ENCODE results near the gene CMTR1.
A peak's percentile ranks its signal among the peaks of the same experiment; 100 is the strongest.

The CMTR1 gene

GRCh38 chr6:37480118-37480736 lies 47.2 kb downstream of the CMTR1 start:
- DNase-seq: no peak

DNA sequence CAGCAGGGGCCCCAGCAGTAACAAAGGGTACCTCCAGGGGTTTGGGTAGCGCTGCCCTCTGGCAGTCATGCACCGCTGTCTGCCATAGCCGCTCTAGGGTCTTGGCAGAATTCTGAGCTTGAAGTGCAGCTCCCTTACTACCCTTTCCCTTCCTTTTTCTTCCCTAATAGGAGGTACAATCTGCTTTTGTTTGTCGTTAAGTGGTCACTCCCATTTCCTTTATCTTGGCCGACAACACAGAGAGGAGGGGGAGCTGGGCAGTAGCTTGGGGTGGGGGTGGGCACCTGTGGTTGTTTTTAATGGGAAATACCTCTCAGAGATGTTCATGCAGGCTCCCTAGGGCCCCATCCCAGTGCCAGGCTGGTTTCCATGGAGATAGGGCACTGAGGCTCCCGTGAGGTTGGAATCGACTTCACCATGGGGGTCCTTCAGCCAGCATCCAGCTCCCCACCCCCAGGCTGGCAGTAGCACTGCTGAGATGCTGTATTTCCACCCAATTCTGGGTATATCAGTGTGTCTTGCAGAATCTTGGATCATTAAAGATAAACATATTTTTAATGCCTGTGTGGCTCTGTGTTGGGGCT lies 48.0 kb downstream of the CMTR1 start:
- DNase-seq: no peak

- DNase-seq: no peak
Observed at GRCh38 chr6:37481711-37482605, 48.9 kb downstream of the CMTR1 start.

- no peak for DNase-seq
Observed at GRCh38 chr6:37482606-37483251, 49.7 kb downstream of the CMTR1 start.

DNA sequence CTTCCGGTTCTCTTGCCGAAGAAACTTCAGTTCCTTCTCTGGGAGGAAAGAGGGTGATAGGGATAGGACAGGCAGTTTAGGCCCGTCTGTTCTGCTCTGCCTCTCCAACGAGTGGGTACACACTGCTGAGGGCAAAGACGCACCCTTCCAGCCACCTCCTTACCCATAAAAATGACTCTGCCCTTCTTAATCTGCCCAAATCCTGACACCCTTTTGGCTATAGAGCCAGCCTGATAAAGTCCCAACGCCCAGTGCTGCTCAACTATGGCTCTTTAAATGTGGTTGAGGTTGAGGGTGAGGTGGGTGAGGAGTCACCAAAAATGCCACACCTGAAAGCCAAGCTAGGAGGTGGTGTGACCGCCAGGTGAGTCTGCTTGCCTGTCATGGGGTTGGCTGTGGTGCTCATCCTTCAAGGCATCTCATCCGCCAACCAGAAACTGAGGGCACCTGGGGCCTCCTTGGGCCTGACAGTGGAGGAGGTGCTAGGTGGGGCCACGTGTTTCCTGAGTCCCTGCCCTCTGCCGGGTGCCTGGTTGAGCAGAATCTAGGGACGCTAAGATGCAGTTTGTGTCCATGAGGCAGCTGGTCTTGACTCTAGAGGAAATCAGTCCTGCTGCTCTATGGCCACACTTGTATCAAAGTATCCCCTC lies 50.4 kb downstream of the CMTR1 start:
- DNase-seq: no peak

DNA sequence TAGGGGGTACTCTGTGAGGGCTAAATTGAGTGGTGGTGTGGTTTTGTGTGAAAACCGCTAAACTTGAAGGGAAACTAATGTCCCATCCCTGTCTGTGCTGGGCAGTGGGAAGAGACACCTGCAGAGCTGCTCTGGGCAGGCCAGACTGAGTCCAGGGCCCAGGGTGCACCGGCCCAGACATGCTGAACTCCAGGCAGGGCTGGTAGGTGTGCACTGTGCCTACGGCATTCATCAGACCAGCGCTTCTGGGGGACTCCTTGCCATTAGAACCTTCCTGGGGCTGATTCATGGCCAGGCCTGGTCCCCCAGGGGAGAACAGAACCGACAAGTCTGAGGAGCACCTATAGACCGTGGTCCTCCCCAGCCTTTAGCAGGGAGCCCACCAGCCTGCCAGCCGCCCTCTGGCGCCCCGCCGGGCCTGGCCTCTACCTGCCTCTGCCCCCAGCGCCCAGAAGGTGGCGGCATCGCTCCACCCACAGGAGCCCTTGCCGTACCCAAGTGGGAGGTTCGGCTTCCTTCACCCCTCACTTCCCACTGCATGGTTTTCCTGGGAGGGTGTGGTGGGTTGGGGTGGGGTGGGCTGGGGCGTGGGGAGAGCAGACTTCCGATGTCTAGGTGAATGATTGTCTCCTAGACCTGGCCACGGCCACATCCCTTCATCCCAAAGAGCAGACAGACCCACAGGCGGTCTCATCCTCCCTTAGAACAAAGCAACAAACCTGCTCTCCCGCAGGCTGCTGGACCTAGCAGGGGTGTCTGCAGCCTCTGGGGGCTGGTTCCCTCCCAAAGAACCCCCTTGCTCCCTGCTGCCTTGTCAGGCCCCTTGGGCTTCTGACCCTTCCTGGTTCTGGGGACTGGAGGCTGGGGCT lies 51.1 kb downstream of the CMTR1 start:
- DNase-seq: no peak

- DNase-seq: no peak
Observed at GRCh38 chr6:37484786-37485170, 51.8 kb downstream of the CMTR1 start.

GRCh38 chr6:37485291-37485702 lies 52.3 kb downstream of the CMTR1 start:
- DNase-seq: no peak

DNA sequence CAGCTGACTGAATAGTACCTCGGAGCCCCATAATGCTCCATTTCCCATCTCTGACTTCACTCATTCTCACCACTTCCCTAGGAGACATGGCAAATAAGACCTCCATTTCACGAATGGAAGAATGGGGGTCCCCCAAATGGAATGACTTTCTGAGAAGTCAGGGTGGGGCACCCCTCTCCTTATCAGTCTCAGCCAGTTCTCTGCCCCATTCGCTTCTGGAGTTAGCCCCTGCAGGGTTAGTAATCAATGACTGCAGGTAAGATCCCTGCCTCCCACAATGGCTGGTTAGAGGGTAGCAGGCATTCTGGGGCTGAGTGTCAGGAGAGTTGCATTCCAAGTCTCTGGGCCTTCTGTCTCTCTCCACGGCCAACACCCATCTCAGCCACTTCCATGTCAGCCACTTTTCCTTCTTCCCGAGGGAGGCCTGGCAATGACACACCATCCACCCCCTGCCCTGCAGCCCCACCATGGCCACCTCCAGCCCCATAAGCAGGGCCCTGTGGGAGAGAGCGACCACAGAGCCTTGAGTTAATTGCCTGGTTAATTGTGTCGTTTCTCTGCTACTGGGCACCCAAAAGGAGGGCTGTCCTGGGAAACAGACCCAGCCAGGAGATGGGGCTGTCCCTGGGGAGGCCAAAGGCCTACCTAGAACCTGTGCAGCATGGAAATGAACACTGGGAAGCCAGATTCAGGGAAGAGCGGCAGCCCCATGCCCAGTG lies 53.3 kb downstream of the CMTR1 start:
- no peak for DNase-seq

DNA sequence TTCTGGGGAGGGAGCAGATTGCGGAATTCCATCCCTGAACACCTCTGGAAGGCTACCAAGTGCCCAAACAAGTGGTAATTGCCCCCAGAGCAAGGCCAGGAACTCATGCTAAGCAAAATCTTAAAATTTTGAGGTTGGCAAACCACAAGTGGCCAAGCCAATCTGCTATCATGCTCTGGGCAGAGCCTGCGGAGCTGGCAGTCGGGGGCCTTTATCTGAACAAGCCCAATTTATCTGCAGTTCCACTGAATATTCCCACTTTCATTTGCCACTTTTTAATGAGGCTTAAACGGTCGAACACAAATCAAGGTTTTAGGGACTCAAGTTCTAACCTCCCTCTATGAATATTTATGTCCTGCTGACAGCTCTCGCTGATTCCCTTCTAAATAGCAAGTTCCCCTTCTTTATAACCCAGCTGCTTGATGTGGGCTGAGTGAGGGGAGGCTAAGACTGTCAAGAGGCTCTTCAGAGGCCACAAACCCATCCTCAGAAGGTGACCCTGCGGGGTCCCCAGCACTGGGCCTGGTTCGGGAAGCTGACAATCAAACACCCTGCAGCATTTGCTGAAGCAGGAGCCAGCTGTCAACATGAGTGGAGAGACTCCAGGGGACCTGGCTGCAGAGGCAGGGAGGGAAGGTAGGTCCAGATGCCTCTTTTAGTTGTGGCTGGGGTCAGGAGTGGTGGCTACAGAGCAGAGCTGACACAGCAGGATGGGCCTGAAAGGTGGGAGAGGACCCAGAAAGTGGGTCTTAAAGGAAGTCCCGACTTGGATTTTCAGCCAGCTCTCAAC lies 54.8 kb downstream of the CMTR1 start:
- peak; percentile 43 for DNase-seq

GRCh38 chr6:37488476-37488875 lies 55.5 kb downstream of the CMTR1 start:
- DNase-seq: no peak

GRCh38 chr6:37489697-37490336 lies 56.8 kb downstream of the CMTR1 start:
- no peak for DNase-seq

DNA sequence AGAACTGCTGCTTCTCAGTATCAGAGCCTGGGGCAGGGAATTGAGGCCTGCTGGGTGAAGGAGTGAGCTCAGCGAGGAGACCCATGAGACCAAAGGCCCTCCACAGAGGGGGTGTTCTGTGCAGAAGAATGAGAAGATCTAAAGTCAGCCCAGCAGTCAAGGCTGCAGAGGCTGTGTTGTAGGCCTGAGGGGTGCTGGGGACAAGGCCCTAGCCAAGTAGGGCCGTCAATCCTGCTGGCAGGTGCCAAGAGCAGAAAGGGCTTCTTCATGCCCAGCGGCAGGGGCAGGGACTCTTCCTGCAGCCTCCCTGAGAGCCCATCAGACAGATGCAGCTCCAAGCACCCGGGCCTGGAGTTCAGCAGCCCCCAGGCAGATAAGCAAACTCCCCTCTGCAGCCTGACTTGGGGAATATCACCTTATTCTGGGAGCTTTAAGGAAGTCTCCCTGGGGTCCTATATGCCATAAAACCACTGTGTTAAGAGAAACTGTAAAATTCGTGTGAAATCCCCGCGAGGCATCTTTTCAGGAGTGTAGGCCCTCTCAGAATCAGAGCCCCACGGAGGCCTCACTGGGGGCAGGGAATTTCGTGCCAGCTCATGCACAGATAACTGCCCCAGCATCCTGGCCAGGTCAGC lies 57.6 kb downstream of the CMTR1 start:
- DNase-seq: no peak

GRCh38 chr6:37491171-37491829 lies 58.3 kb downstream of the CMTR1 start:
- no peak for DNase-seq

- no peak for DNase-seq
Observed at GRCh38 chr6:37491830-37492208, 58.8 kb downstream of the CMTR1 start.

DNA sequence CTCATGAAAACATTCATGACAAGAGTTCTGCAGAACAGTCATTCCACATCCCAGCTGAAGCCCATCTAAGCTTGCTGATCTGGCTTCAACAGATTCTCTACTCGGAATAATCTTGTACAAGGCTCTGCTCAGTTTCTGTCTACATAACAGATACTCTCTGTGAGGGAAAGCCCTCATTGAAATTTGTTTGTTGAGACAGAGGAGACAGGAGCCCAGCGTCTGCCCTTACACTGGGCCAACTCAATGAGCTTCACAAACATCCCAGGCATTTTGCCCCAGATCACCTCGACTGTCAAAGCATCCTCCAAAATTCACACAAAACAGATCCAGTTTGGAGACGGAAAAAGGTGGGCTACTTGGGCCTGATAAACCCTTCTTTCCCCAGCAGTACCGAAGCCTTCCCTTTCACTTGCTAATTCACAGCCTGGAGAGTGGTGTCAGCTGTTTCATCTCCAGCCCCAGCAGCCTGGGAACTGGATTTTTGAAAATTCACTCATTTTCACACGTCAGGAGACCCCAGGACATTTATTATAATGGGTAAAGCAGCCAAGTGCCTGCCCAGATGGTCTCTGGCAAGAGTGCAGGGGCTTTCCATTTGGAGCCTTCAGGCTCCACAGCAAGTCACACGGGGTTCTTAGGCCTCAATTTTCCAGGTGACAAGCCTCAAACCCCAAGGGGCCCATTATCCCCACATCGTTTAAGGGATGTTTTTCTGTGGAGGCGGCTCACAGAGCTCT lies 59.4 kb downstream of the CMTR1 start:
- DNase-seq: no peak

GRCh38 chr6:37492991-37493660 lies 60.1 kb downstream of the CMTR1 start:
- no peak for DNase-seq

DNA sequence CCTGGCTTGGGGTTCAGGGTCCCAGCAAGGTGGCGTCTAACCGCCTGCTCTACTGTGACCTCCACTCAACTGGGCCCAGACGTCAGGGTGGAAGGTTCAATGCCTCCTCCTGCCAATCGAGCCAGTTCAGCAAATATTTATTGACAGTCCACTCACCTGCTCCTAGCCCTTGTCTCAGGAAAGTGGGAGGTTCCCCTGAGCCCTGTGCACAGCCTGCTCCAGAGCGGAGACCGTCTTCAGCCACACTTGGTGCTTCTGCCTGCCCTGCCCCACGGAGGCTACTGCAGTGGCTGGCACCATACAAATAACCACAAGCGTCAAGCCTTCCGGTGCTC lies 60.6 kb downstream of the CMTR1 start:
- DNase-seq: no peak
